ENCODE results near the gene STARD4.

DNA sequence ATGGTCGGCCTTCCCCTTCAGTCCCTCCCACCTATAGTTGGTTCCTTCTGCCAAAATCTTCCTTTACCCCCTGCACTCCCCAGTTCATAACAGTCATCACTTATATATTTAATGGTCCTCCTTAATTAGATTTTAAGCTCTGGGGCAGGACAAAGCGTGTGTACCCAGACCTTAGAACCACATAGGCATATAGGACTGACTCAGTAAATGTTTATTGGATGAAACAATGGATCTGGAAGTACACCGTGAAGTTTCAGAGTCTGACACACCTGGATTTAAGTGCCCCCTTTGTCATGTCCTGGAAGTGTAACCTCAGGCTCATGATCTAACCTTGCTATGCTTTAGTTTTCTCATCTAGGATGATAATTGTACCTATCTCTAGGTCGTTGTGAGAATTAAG is 32.0 kb downstream of the STARD4 start:
- TF ChIP-seq, protein P1, sequence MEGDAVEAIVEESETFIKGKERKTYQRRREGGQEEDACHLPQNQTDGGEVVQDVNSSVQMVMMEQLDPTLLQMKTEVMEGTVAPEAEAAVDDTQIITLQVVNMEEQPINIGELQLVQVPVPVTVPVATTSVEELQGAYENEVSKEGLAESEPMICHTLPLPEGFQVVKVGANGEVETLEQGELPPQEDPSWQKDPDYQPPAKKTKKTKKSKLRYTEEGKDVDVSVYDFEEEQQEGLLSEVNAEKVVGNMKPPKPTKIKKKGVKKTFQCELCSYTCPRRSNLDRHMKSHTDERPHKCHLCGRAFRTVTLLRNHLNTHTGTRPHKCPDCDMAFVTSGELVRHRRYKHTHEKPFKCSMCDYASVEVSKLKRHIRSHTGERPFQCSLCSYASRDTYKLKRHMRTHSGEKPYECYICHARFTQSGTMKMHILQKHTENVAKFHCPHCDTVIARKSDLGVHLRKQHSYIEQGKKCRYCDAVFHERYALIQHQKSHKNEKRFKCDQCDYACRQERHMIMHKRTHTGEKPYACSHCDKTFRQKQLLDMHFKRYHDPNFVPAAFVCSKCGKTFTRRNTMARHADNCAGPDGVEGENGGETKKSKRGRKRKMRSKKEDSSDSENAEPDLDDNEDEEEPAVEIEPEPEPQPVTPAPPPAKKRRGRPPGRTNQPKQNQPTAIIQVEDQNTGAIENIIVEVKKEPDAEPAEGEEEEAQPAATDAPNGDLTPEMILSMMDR (IDR thresholded peaks at IDR 0.05; ENCODE audit: low read depth, low read length, missing input control): no peak
- no peak for TF ChIP-seq JUND (IDR thresholded peaks at IDR 0.05)

All from liver (tissue), 3 donors.